Panc1 (cell line): ENCODE measurements around the gene STXBP1. TPM values are rescaled to one million over a fixed set of nuclear protein-coding genes. Genes with fewer than 3 reads are reported as not detected.

Experiments used
- ATAC-seq: fragments of 200-7000 bp; cut with Tn5 transposase; 2 replicates; pipeline ENCODE4 v1.9.1; 2020; ENCODE audit warnings: mild to moderate bottlenecking, moderate library complexity
- BruUV-seq: library from RNA; stranded (reverse); fragments of 400-500 nt; replicated peaks from 2 replicates; lab custom pipeline; 2021; lab: Mats Ljungman, UMichigan
- CTCF ChIA-PET: fragments of 300-600 bp; sonication (Branson Sonifier 250); formaldehyde crosslinking; loops from one replicate; lab custom pipeline; 2022; ENCODE audit warnings: antibody characterized with exemption; lab: Charles Lee
- POLR2A ChIA-PET: fragments of 300-600 bp; sonication (Branson Sonifier 250); formaldehyde crosslinking; loops from one replicate; lab custom pipeline; 2022; ENCODE audit warnings: antibody characterized with exemption; lab: Charles Lee
- DNase-seq: peaks from one replicate; pipeline ENCODE4 v3.0.0-alpha.2; 2010; ENCODE audit warnings: low read depth, low spot score
- H3K27ac ChIP-seq: 2 replicates; pipeline ENCODE4 v1.5.1; 2011; ENCODE audit warnings: mild to moderate bottlenecking, low read length, inconsistent platforms
- H3K27me3 ChIP-seq: fragments of 200-500 bp; sonication (Bioruptor generic); 2 replicates; pipeline ENCODE4 v1.6.0; 2014; ENCODE audit warnings: low read length, inconsistent platforms; ENCODE audit not compliant: control insufficient read depth, insufficient read depth
- H3K36me3 ChIP-seq: fragments of 200-500 bp; sonication (Bioruptor generic); 2 replicates; pipeline ENCODE4 v1.5.1; 2014; ENCODE audit warnings: inconsistent platforms, mild to moderate bottlenecking, low read length, moderate library complexity; ENCODE audit not compliant: control insufficient read depth, insufficient read depth
- H3K4me1 ChIP-seq: 2 replicates; pipeline ENCODE4 v1.5.1; 2011; ENCODE audit warnings: inconsistent platforms, mild to moderate bottlenecking, low read length, moderate library complexity; ENCODE audit not compliant: control insufficient read depth, insufficient read depth
- H3K4me3 ChIP-seq, 2 experiments: 2 replicates each; pipeline ENCODE4 v1.5.1; 2011 to 2012; ENCODE audit warnings: low read depth in 2 of 2, low read length in 2 of 2, mild to moderate bottlenecking in 2 of 2, inconsistent platforms in 1 of 2, moderate library complexity in 1 of 2
- H3K9me3 ChIP-seq: fragments of 200-500 bp; sonication (Bioruptor generic); 2 replicates; pipeline ENCODE4 v1.5.1; 2014; ENCODE audit warnings: low read depth, mild to moderate bottlenecking, inconsistent platforms, low read length, moderate library complexity; ENCODE audit not compliant: control insufficient read depth, insufficient read depth
- POLR2AphosphoS5 ChIP-seq: IDR thresholded peaks from 2 replicates; pipeline ENCODE4 v1.6.1; 2012; ENCODE audit warnings: mild to moderate bottlenecking, low read depth, low read length, moderate library complexity
- SIN3A ChIP-seq: IDR thresholded peaks from 2 replicates; pipeline ENCODE4 v1.6.1; 2012; ENCODE audit warnings: low read depth, mild to moderate bottlenecking, low read length, moderate library complexity, borderline replicate concordance; ENCODE audit not compliant: insufficient read depth
- TCF7L2 ChIP-seq: IDR thresholded peaks from 2 replicates; pipeline ENCODE4 v1.6.1; 2011; ENCODE audit warnings: mild to moderate bottlenecking, low read depth, low read length, inconsistent platforms
- in situ Hi-C: cut with HindIII; loops from 2 replicates; pipeline ENCODE4 v1.10.0; 2016; ENCODE audit warnings: low sequenced_read_pairs, low pct_unique_long_range_greater_than_20kb
- intact Hi-C: fragments of 100-400 bp; cut with micrococcal nuclease; formaldehyde crosslinking; loops from one replicate; pipeline ENCODE4 v1.10.0; 2022; ENCODE audit not compliant: unreplicated experiment
- total RNA-seq: library from RNA; stranded (reverse); gene quantifications from one replicate; pipeline ENCODE4 v1.2.1, GENCODE V29; 2021; ENCODE audit not compliant: unreplicated experiment
- TF ChIP-seq, protein P1 (sequence below), 2 experiments: IDR thresholded peaks; 2 replicates each; pipeline ENCODE4 v1.6.1; 2011 to 2012; ENCODE audit warnings: low read depth in 2 of 2, control low read depth in 1 of 2, low read length in 1 of 2, mild to moderate bottlenecking in 1 of 2, moderate library complexity in 1 of 2; ENCODE audit not compliant: insufficient read depth in 1 of 2
- TF ChIP-seq, protein P2 (sequence below): fragments of 450-650 bp; IDR thresholded peaks from 2 replicates; pipeline ENCODE4 v1.5.1; 2017; ENCODE audit warnings: mild to moderate bottlenecking

Gene STXBP1
- total RNA-seq, 1 experiment from 2014 or later, result 67.5 TPM

DNA sequence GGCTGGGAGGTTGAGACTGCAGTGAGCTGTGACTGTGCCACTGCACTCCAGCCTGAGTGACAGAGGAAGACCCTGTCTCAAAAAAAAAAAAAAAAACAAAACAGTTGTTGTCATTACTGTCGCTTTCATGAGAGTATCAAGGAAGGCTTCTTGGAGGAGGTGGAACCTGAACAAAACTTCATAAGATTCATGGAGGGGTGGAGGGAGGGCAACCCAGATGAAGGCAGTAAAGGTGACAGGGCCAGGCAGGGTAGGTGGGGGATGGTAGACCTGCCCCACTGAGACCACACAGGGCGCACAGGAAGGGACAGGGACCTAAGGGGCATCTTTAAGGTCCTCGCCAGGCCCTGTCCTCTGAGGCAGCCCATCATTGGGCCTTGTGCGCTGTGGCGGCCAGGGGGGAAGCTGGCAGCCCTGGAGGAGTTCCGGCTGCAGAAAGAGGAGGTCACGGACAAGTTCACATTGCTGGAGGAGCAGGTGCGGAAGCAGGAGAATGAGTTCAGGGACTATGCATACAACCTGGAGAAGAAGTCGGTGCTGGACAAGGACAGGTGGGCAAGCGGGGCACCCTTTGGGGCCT is 98.2 kb downstream of the STXBP1 start:
- peaks cover 3% of the 10 kb centered on the region; the same call in 1 of the 2 replicates for H3K36me3 ChIP-seq
- no TSS peak for BruUV-seq
- CTCF ChIA-PET, result no interaction called here

DNA sequence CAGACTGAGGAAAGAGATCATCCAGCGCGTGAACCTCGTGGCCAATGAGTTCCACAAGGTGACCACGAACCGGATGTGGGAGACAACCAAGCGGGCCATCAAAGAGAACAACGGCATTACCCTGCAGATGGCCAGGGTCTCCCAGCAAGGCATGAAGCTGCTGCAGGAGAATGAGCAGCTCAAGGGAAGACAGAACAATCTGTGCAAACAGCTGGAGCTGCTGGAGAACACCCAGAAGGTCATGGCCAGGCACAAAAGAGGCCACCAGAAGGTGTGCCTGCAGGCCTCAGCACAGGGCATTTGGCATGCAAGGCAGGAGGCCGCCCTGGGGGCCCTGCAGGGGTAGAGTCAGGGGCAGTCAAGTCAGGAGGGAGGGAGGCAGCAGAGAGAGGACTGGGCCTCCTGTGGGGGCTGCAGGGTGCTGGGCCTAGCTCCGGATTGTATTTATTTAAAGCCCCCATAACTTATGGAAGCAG is 99.2 kb downstream of the STXBP1 start:
- Histone ChIP-seq H3K27ac (no peak overlapping the region), H3K4me3 (no peak overlapping the region), H3K36me3 (peaks cover 3% of the 10 kb centered on the region; the same call in 1 of the 2 replicates), H3K9me3 (no peaks in the 10 kb centered on the region), H3K27me3 (no peaks in the 10 kb centered on the region), H3K4me1 (peaks cover 11% of the 10 kb centered on the region)
- no peak for DNase-seq
- TF ChIP-seq, protein P1, sequence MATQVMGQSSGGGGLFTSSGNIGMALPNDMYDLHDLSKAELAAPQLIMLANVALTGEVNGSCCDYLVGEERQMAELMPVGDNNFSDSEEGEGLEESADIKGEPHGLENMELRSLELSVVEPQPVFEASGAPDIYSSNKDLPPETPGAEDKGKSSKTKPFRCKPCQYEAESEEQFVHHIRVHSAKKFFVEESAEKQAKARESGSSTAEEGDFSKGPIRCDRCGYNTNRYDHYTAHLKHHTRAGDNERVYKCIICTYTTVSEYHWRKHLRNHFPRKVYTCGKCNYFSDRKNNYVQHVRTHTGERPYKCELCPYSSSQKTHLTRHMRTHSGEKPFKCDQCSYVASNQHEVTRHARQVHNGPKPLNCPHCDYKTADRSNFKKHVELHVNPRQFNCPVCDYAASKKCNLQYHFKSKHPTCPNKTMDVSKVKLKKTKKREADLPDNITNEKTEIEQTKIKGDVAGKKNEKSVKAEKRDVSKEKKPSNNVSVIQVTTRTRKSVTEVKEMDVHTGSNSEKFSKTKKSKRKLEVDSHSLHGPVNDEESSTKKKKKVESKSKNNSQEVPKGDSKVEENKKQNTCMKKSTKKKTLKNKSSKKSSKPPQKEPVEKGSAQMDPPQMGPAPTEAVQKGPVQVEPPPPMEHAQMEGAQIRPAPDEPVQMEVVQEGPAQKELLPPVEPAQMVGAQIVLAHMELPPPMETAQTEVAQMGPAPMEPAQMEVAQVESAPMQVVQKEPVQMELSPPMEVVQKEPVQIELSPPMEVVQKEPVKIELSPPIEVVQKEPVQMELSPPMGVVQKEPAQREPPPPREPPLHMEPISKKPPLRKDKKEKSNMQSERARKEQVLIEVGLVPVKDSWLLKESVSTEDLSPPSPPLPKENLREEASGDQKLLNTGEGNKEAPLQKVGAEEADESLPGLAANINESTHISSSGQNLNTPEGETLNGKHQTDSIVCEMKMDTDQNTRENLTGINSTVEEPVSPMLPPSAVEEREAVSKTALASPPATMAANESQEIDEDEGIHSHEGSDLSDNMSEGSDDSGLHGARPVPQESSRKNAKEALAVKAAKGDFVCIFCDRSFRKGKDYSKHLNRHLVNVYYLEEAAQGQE (IDR thresholded peaks at IDR 0.05; ENCODE audit: insufficient read depth in 1 of 2, low read depth in 2 of 2, low read length in 1 of 2), result no peak
- TF ChIP-seq, protein P2, sequence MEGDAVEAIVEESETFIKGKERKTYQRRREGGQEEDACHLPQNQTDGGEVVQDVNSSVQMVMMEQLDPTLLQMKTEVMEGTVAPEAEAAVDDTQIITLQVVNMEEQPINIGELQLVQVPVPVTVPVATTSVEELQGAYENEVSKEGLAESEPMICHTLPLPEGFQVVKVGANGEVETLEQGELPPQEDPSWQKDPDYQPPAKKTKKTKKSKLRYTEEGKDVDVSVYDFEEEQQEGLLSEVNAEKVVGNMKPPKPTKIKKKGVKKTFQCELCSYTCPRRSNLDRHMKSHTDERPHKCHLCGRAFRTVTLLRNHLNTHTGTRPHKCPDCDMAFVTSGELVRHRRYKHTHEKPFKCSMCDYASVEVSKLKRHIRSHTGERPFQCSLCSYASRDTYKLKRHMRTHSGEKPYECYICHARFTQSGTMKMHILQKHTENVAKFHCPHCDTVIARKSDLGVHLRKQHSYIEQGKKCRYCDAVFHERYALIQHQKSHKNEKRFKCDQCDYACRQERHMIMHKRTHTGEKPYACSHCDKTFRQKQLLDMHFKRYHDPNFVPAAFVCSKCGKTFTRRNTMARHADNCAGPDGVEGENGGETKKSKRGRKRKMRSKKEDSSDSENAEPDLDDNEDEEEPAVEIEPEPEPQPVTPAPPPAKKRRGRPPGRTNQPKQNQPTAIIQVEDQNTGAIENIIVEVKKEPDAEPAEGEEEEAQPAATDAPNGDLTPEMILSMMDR, result no peak
- no TSS peak for BruUV-seq
- POLR2A ChIA-PET, result no interaction called here
- intact Hi-C loops (no loop called here), in situ Hi-C loops (no loop called here)
- CTCF ChIA-PET, result no interaction called here
- no peak for ATAC-seq

More for the DNA sequence above, 98.2 kb downstream of the STXBP1 start:
- in situ Hi-C loops, result no loop called here
- ATAC-seq (no peak), DNase-seq (no peak)
- intact Hi-C loops, result no loop called here
- POLR2A ChIA-PET, result no interaction called here
- no peaks in the 10 kb centered on the region for H3K9me3 ChIP-seq
- H3K27ac ChIP-seq, result no peak overlapping the region
- TF ChIP-seq TCF7L2, result no peak
- no peak for TF ChIP-seq POLR2AphosphoS5
- H3K4me1 ChIP-seq, result peaks cover 11% of the 10 kb centered on the region
- no peak overlapping the region for H3K4me3 ChIP-seq
- H3K27me3 ChIP-seq, result no peaks in the 10 kb centered on the region

DNA sequence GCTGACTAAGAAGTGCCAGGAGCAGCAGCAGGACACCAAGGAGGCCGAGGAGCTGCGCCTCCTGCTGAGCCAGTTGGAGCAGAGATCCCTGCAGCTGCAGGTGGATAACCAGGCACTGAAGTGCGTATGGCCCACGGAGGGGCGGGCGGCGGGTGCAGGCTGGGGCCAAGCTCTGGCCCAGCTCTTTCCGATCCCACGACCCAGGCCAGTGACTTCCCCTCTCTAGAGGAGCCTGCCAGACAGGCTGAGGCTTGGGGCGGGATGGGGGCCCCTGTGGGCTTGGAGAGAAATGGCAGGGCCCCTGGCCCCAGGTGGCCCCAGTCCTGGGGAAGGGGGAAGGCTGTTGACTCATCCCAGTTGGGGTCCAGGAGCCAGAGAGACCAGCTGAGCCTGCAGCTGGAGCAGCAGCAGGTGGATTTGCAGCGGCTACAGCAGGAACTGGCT is 99.8 kb downstream of the STXBP1 start:
- CTCF ChIA-PET, result no interaction called here

More for the DNA sequence above, 99.8 kb downstream of the STXBP1 start:
- Histone ChIP-seq H3K36me3 (peaks cover 3% of the 10 kb centered on the region; the same call in 1 of the 2 replicates), H3K9me3 (no peaks in the 10 kb centered on the region), H3K27ac (no peak overlapping the region), H3K27me3 (no peaks in the 10 kb centered on the region), H3K4me3 (no peak overlapping the region), H3K4me1 (peaks cover 11% of the 10 kb centered on the region)
- TF ChIP-seq SIN3A, result no peak
- POLR2A ChIA-PET, result interaction anchor here (1.0 kb wide), 1 partner anchor 12 kb away, joined by 3 read pairs; no protein-coding TSS in a partner anchor
- intact Hi-C loops (no loop called here), in situ Hi-C loops (no loop called here)
- DNase-seq (no peak), ATAC-seq (no peak)
- BruUV-seq, result no TSS peak
